Neuron (in vitro differentiated cells): ENCODE data around the gene TNIK.
"Not testable (repeated sequence)": the region's sequence is repeated elsewhere in the genome, so short reads cannot be mapped to it uniquely, and the experiment has no call there.

Source experiments
- H2AFZ ChIP-seq: one replicate; pipeline ENCODE4 v1.6.1; 2013; ENCODE audit warnings: low read depth, mild to moderate bottlenecking, inconsistent platforms, low read length, moderate library complexity
- H3K27me3 ChIP-seq: one replicate; pipeline ENCODE4 v1.6.1; 2013; ENCODE audit warnings: low read length; ENCODE audit not compliant: insufficient read depth
- H3K36me3 ChIP-seq: one replicate; pipeline ENCODE4 v1.6.1; 2013; ENCODE audit warnings: low read length; ENCODE audit not compliant: insufficient read depth
- H3K4me1 ChIP-seq: one replicate; pipeline ENCODE4 v1.6.1; 2013; ENCODE audit warnings: low read length; ENCODE audit not compliant: insufficient read depth
- H3K4me3 ChIP-seq: 2 replicates; pipeline ENCODE4 v1.5.1; 2013; ENCODE audit warnings: mild to moderate bottlenecking, low read length, moderate library complexity
- H3K9me3 ChIP-seq: one replicate; pipeline ENCODE4 v1.6.1; 2013; ENCODE audit warnings: low read length

Gene TNIK

GRCh38 chr3:171379961-171380483 is 80.2 kb downstream of the TNIK start:
- Histone ChIP-seq H3K36me3 (no peaks in the 10 kb centered on the region), H2AFZ (no peak overlapping the region), H3K4me1 (peaks cover 50% of the 10 kb centered on the region), H3K27me3 (no peaks in the 10 kb centered on the region), H3K4me3 (no peak overlapping the region), H3K9me3 (no peaks in the 10 kb centered on the region)

- Histone ChIP-seq H2AFZ (no peak overlapping the region), H3K27me3 (no peaks in the 10 kb centered on the region), H3K36me3 (no peaks in the 10 kb centered on the region), H3K4me3 (no peak overlapping the region), H3K4me1 (peaks cover 43% of the 10 kb centered on the region), H3K9me3 (no peaks in the 10 kb centered on the region)
Measured at GRCh38 chr3:171379281-171379680, 80.9 kb downstream of the TNIK start.

GRCh38 chr3:171378586-171378985 is 81.6 kb downstream of the TNIK start:
- peaks cover 38% of the 10 kb centered on the region for H3K4me1 ChIP-seq
- no peaks in the 10 kb centered on the region for H3K36me3 ChIP-seq
- no peak overlapping the region for H2AFZ ChIP-seq
- H3K27me3 ChIP-seq = no peaks in the 10 kb centered on the region
- H3K4me3 ChIP-seq = no peak overlapping the region
- H3K9me3 ChIP-seq = no peaks in the 10 kb centered on the region

DNA sequence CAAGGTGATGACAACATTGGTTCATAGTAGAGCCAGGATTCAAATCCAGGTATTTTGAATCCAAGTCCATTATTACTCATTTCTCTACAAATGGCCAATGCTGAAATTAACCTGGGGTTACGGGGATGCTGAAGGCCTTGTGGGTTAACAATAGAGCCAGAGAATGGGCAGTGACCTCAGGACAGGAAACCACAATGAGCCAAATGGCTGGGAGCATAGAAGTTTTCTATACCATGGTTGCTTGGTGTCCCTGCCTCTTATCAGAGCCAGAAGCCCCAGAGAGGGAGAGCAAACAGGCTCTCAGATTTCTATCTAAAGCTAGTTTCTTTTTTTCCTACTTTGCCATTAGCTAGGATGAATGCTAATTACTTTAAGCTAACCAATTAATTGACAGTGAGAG is 82.3 kb downstream of the TNIK start:
- Histone ChIP-seq H3K4me3 (no peak overlapping the region), H2AFZ (no peak overlapping the region), H3K27me3 (no peaks in the 10 kb centered on the region), H3K36me3 (no peaks in the 10 kb centered on the region), H3K9me3 (no peaks in the 10 kb centered on the region), H3K4me1 (peaks cover 30% of the 10 kb centered on the region)

DNA sequence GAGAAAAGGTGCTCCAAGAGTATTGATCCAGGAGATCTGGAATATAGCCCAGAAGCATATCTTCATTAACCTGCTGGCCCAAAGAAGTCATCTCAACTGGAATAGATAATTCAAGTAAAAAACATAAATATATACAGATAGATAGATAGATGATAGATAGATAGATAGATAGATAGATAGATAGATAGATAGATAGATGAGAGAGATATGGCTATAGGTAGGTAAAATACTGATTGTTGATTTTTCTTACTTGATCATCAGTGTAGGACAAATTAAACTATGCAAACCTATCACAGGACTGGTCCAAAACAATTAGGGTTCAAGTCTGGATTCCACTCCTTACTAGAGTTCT is 83.6 kb downstream of the TNIK start:
- no peaks in the 10 kb centered on the region for H3K9me3 ChIP-seq
- peaks cover 23% of the 10 kb centered on the region for H3K4me1 ChIP-seq
- no peaks in the 10 kb centered on the region for H3K36me3 ChIP-seq
- no peak overlapping the region for H3K4me3 ChIP-seq
- no peak overlapping the region for H2AFZ ChIP-seq
- no peaks in the 10 kb centered on the region for H3K27me3 ChIP-seq

- no peak overlapping the region for H3K4me3 ChIP-seq
- no peaks in the 10 kb centered on the region for H3K9me3 ChIP-seq
- H3K4me1 ChIP-seq = peaks cover 20% of the 10 kb centered on the region
- H2AFZ ChIP-seq = no peak overlapping the region
- no peaks in the 10 kb centered on the region for H3K27me3 ChIP-seq
- no peaks in the 10 kb centered on the region for H3K36me3 ChIP-seq
Measured at GRCh38 chr3:171375666-171376595, 84.3 kb downstream of the TNIK start.

GRCh38 chr3:171374661-171375285 is 85.4 kb downstream of the TNIK start:
- H2AFZ ChIP-seq = no peak overlapping the region
- no peak overlapping the region for H3K4me3 ChIP-seq
- H3K27me3 ChIP-seq = no peaks in the 10 kb centered on the region
- no peaks in the 10 kb centered on the region for H3K36me3 ChIP-seq
- peaks cover 20% of the 10 kb centered on the region for H3K4me1 ChIP-seq
- no peaks in the 10 kb centered on the region for H3K9me3 ChIP-seq

- Histone ChIP-seq H3K4me1 (peaks cover 17% of the 10 kb centered on the region), H3K4me3 (no peak overlapping the region), H3K9me3 (no peaks in the 10 kb centered on the region), H3K36me3 (no peaks in the 10 kb centered on the region), H2AFZ (no peak overlapping the region), H3K27me3 (no peaks in the 10 kb centered on the region)
Measured at GRCh38 chr3:171374260-171374659, 85.9 kb downstream of the TNIK start.

GRCh38 chr3:171373711-171374110 is 86.5 kb downstream of the TNIK start:
- peaks cover 11% of the 10 kb centered on the region for H3K4me1 ChIP-seq
- H3K27me3 ChIP-seq = no peaks in the 10 kb centered on the region
- no peak overlapping the region for H3K4me3 ChIP-seq
- H3K36me3 ChIP-seq = no peaks in the 10 kb centered on the region
- no peaks in the 10 kb centered on the region for H3K9me3 ChIP-seq
- no peak overlapping the region for H2AFZ ChIP-seq

- H3K9me3 ChIP-seq = no peaks in the 10 kb centered on the region
- peaks cover 6% of the 10 kb centered on the region for H3K4me1 ChIP-seq
- no peaks in the 10 kb centered on the region for H3K36me3 ChIP-seq
- no peaks in the 10 kb centered on the region for H3K27me3 ChIP-seq
- no peak overlapping the region for H2AFZ ChIP-seq
- no peak overlapping the region for H3K4me3 ChIP-seq
Measured at GRCh38 chr3:171372694-171373093, 87.5 kb downstream of the TNIK start.

- no peaks in the 10 kb centered on the region for H3K9me3 ChIP-seq
- no peak overlapping the region for H3K4me3 ChIP-seq
- no peaks in the 10 kb centered on the region for H3K27me3 ChIP-seq
- no peak overlapping the region for H2AFZ ChIP-seq
- H3K36me3 ChIP-seq = no peaks in the 10 kb centered on the region
- peaks cover 6% of the 10 kb centered on the region for H3K4me1 ChIP-seq
Measured at GRCh38 chr3:171371354-171371753, 88.9 kb downstream of the TNIK start.

DNA sequence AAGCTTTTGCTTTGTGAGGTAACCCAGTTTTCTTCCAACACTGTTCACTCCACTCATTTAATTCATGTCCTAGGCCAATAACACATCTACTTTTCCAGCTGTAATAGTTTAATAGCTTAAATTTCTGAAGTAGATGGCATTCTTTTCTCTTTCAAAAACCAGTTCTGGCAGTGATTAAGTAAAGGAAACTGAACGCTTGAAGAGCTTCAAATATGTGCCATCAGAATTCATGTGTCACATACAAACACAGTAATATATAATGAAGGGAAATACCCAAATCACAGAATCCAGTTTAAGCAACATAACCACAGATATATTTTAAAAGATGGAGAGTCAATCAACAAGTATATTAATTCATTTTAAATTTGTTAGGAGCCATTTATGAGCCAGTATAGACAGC is 91.0 kb downstream of the TNIK start:
- no peaks in the 10 kb centered on the region for H3K36me3 ChIP-seq
- peaks cover under 1% of the 10 kb centered on the region for H3K4me1 ChIP-seq
- H3K9me3 ChIP-seq = no peaks in the 10 kb centered on the region
- H3K27me3 ChIP-seq = no peaks in the 10 kb centered on the region
- H3K4me3 ChIP-seq = no peak overlapping the region
- H2AFZ ChIP-seq = no peak overlapping the region

DNA sequence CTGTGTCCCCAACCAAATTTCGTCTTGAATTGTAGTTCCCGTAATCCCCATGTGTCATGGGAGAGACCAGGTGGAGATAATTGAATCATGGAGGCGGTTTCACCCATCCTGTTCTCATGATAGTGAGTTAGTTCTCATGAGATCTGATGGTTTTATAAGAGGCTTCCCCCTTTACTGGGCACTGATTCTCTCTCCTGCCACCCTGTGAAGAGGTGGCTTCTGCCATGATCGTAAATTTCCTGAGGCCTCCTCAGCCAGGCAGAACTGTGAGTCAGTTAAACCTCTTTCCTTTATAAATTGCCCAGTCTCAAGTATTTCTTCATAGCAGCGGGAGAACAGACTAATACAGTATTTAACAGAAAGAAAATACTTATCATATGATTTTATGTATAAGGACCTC is 93.5 kb downstream of the TNIK start:
- not testable (repeated sequence) for H3K27me3 ChIP-seq, H3K4me1 ChIP-seq, H2AFZ ChIP-seq, H3K36me3 ChIP-seq, H3K9me3 ChIP-seq, H3K4me3 ChIP-seq
